Parathyroid adenoma (tissue), 2 donors: ENCODE results near the gene AFMID.
A peak's percentile ranks its signal among the peaks of the same experiment; 100 is the strongest.

Experiments
- H2AFZ ChIP-seq: fragments of 300-600 bp; sonication (generic); one replicate; pipeline ENCODE4 v1.7.0; 2017; ENCODE audit warnings: antibody characterized with exemption, mild to moderate bottlenecking
- H3K27ac ChIP-seq: fragments of 300-600 bp; sonication (generic); one replicate; pipeline ENCODE4 v1.7.0; 2017
- H3K27me3 ChIP-seq: fragments of 300-600 bp; sonication (generic); one replicate; pipeline ENCODE4 v1.7.0; 2017; ENCODE audit warnings: low read length; ENCODE audit not compliant: control insufficient read depth, insufficient read depth
- H3K36me3 ChIP-seq: fragments of 300-600 bp; sonication (generic); one replicate; pipeline ENCODE4 v1.7.0; 2017; ENCODE audit warnings: low read length; ENCODE audit not compliant: control insufficient read depth, insufficient read depth
- H3K4me1 ChIP-seq: fragments of 300-600 bp; sonication (generic); one replicate; pipeline ENCODE4 v1.7.0; 2017; ENCODE audit warnings: control low read depth
- H3K4me2 ChIP-seq: fragments of 300-600 bp; sonication (generic); one replicate; pipeline ENCODE4 v1.7.0; 2017; ENCODE audit warnings: low read length
- H3K4me3 ChIP-seq: fragments of 300-600 bp; sonication (generic); one replicate; pipeline ENCODE4 v1.7.0; 2017; ENCODE audit warnings: low read depth, low read length
- H3K79me2 ChIP-seq: fragments of 300-600 bp; sonication (generic); one replicate; pipeline ENCODE4 v1.7.0; 2017; ENCODE audit warnings: control low read depth
- H3K9ac ChIP-seq: fragments of 300-600 bp; sonication (generic); one replicate; pipeline ENCODE4 v1.7.0; 2017; ENCODE audit warnings: mild to moderate bottlenecking
- H3K9me3 ChIP-seq: fragments of 300-600 bp; sonication (generic); one replicate; pipeline ENCODE4 v1.7.0; 2017; ENCODE audit warnings: low read length; ENCODE audit not compliant: control insufficient read depth
- CTCF ChIP-seq: fragments of 300-600 bp; sonication (generic); IDR thresholded peaks from one replicate; pipeline ENCODE4 v1.7.0; 2017; ENCODE audit warnings: antibody characterized with exemption, mild to moderate bottlenecking
- donor health status: primary hyperparathyroidism.

AFMID gene

GRCh38 chr17:78172249-78173051, 14.7 kb upstream of the AFMID start:
- Histone ChIP-seq H3K79me2 (no peaks in the 10 kb centered on the region), H3K9me3 (no peaks in the 10 kb centered on the region), H3K27me3 (no peaks in the 10 kb centered on the region), H3K4me2 (no peak overlapping the region), H3K27ac (no peak overlapping the region), H3K4me1 (peaks cover 10% of the 10 kb centered on the region), H2AFZ (no peak overlapping the region), H3K4me3 (no peak overlapping the region), H3K36me3 (no peaks in the 10 kb centered on the region), H3K9ac (no peak overlapping the region)
- no peak for TF ChIP-seq CTCF

- Histone ChIP-seq H3K9me3 (no peaks in the 10 kb centered on the region), H3K79me2 (no peaks in the 10 kb centered on the region), H3K27me3 (no peaks in the 10 kb centered on the region), H3K4me2 (no peak overlapping the region), H3K36me3 (no peaks in the 10 kb centered on the region), H3K4me3 (no peak overlapping the region), H2AFZ (no peak overlapping the region), H3K4me1 (peaks cover 7% of the 10 kb centered on the region), H3K9ac (no peak overlapping the region), H3K27ac (no peak overlapping the region)
- TF ChIP-seq CTCF = no peak
Observed at GRCh38 chr17:78173097-78173715, 14.0 kb upstream of the AFMID start.

GRCh38 chr17:78174346-78174869, 12.8 kb upstream of the AFMID start:
- no peaks in the 10 kb centered on the region for H3K36me3 ChIP-seq
- TF ChIP-seq CTCF = no peak
- no peak overlapping the region for H3K9ac ChIP-seq
- H3K27ac ChIP-seq = peak overlapping the region; percentile 47
- H3K27me3 ChIP-seq = no peaks in the 10 kb centered on the region
- no peak overlapping the region for H2AFZ ChIP-seq
- peaks cover 7% of the 10 kb centered on the region for H3K4me1 ChIP-seq
- H3K4me3 ChIP-seq = no peak overlapping the region
- no peaks in the 10 kb centered on the region for H3K9me3 ChIP-seq
- H3K4me2 ChIP-seq = no peak overlapping the region
- no peaks in the 10 kb centered on the region for H3K79me2 ChIP-seq

- H3K27ac ChIP-seq = peak overlapping the region; percentile 47
- TF ChIP-seq CTCF = no peak
- peaks cover 2% of the 10 kb centered on the region for H3K4me1 ChIP-seq
- H3K9me3 ChIP-seq = no peaks in the 10 kb centered on the region
- H3K4me3 ChIP-seq = no peak overlapping the region
- no peaks in the 10 kb centered on the region for H3K36me3 ChIP-seq
- H3K27me3 ChIP-seq = no peaks in the 10 kb centered on the region
- H3K79me2 ChIP-seq = no peaks in the 10 kb centered on the region
- no peak overlapping the region for H3K4me2 ChIP-seq
- H2AFZ ChIP-seq = no peak overlapping the region
- H3K9ac ChIP-seq = no peak overlapping the region
Observed at GRCh38 chr17:78174870-78175642, 12.1 kb upstream of the AFMID start.
